ENCODE data around the gene PTPRT.

GRCh38 chr20:42366626-42367025, 823.1 kb downstream of the PTPRT start:
- no peak for TF ChIP-seq CTCF (IDR thresholded peaks at IDR 0.05)
- no peak for TF ChIP-seq POLR2A (IDR thresholded peaks at IDR 0.05)
- no peak for TF ChIP-seq EP300 (IDR thresholded peaks at IDR 0.05)
- no peak for TF ChIP-seq POLR2AphosphoS5 (IDR thresholded peaks at IDR 0.05)

Data from gastroesophageal sphincter (tissue), 3 donors.